DOHH2 (cell line): Measurements from ENCODE around the gene HCN4.

Experiments
- H3F3A ChIP-seq: fragments of 200-600 bp; sonication (generic), shearing (Covaris generic); 2 replicates; pipeline ENCODE4 v1.6.0; 2016; ENCODE audit warnings: antibody characterized with exemption, mild to moderate bottlenecking; ENCODE audit not compliant: control insufficient read depth, insufficient read depth
- H3K27ac ChIP-seq: fragments of 200-600 bp; sonication (generic); 2 replicates; pipeline ENCODE4 v1.5.1; 2014; ENCODE audit warnings: low read depth, mild to moderate bottlenecking, low read length, moderate library complexity
- H3K27me3 ChIP-seq: fragments of 200-600 bp; sonication (generic); 2 replicates; pipeline ENCODE4 v1.6.1; 2014; ENCODE audit warnings: mild to moderate bottlenecking, low read length, mixed read lengths; ENCODE audit not compliant: control insufficient read depth
- H3K36me3 ChIP-seq: fragments of 200-600 bp; sonication (generic); 2 replicates; pipeline ENCODE4 v1.6.1; 2014; ENCODE audit warnings: mild to moderate bottlenecking, low read length, moderate library complexity, mixed read lengths; ENCODE audit not compliant: control insufficient read depth
- H3K4me1 ChIP-seq: fragments of 200-600 bp; sonication (generic); 2 replicates; pipeline ENCODE4 v1.6.1; 2014; ENCODE audit warnings: mild to moderate bottlenecking, low read length, mixed read lengths; ENCODE audit not compliant: control insufficient read depth
- H3K4me2 ChIP-seq: fragments of 200-600 bp; sonication (generic); 2 replicates; pipeline ENCODE4 v1.6.0; 2014; ENCODE audit warnings: mild to moderate bottlenecking, low read length, moderate library complexity
- H3K4me3 ChIP-seq: fragments of 200-600 bp; sonication (generic); 2 replicates; pipeline ENCODE4 v1.5.1; 2014; ENCODE audit warnings: mild to moderate bottlenecking, low read length, mixed read lengths
- H3K79me2 ChIP-seq: fragments of 200-600 bp; sonication (generic); 2 replicates; pipeline ENCODE4 v1.6.1; 2014; ENCODE audit warnings: mild to moderate bottlenecking, low read length, mixed read lengths; ENCODE audit not compliant: control insufficient read depth
- H3K9me2 ChIP-seq: fragments of 200-600 bp; sonication (generic); replicated peaks from 2 replicates; pipeline ENCODE4 v1.6.1; 2014; ENCODE audit warnings: mild to moderate bottlenecking, low read length, mixed read lengths; ENCODE audit not compliant: control insufficient read depth
- H3K9me3 ChIP-seq: fragments of 200-600 bp; sonication (generic); 2 replicates; pipeline ENCODE4 v1.6.1; 2014; ENCODE audit warnings: antibody characterized with exemption, low read length, mixed read lengths; ENCODE audit not compliant: control insufficient read depth, insufficient read depth
- H4K20me1 ChIP-seq: fragments of 200-600 bp; sonication (generic); 2 replicates; pipeline ENCODE4 v1.6.0; 2014; ENCODE audit warnings: low read depth, mild to moderate bottlenecking, antibody characterized with exemption, low read length, moderate library complexity; ENCODE audit not compliant: control insufficient read depth, insufficient read depth
- CTCF ChIP-seq: fragments of 200-600 bp; sonication (generic); IDR thresholded peaks from one replicate; pipeline ENCODE4 v1.5.1; 2014; ENCODE audit warnings: antibody characterized with exemption, mild to moderate bottlenecking, low read depth, low read length; ENCODE audit not compliant: poor library complexity, severe bottlenecking
- EZH2phosphoT487 ChIP-seq: fragments of 200-600 bp; sonication (generic); IDR thresholded peaks from 2 replicates; pipeline ENCODE4 v1.6.1; 2017; ENCODE audit warnings: borderline replicate concordance, mild to moderate bottlenecking, antibody characterized with exemption, low read length, moderate library complexity, mixed read lengths

The HCN4 gene

DNA sequence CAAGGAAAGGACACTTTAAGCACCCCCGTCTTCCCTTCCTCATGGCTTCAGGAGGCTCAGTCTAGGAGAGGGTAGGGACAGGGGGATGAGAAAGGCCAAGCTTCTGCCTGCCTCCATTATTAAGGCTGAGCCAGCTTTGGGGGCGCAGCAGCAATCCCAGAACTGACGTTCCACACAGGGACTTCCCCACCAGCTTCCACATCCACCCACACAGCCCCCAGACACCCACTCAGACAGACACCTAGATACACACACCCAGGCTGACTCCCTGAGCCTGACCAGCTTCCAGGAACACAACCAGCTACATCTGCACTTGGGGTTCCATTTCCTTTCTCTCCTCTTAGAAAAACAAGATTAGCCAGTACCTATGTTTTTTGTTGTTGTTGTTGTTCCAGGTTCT, 4.7 kb downstream of the HCN4 start:
- no peaks in the 10 kb centered on the region for H3K9me2 ChIP-seq
- no peaks in the 10 kb centered on the region for H3K9me3 ChIP-seq
- H3K36me3 ChIP-seq = no peaks in the 10 kb centered on the region
- H3K4me2 ChIP-seq = no peak overlapping the region
- H3F3A ChIP-seq = no peaks in the 10 kb centered on the region
- H3K4me3 ChIP-seq = no peak overlapping the region
- no peaks in the 10 kb centered on the region for H3K27me3 ChIP-seq
- no peaks in the 10 kb centered on the region for H3K4me1 ChIP-seq
- H3K27ac ChIP-seq = no peak overlapping the region
- TF ChIP-seq CTCF (no peak), EZH2phosphoT487 (no peak)
- H4K20me1 ChIP-seq = no peaks in the 10 kb centered on the region
- H3K79me2 ChIP-seq = no peaks in the 10 kb centered on the region

DNA sequence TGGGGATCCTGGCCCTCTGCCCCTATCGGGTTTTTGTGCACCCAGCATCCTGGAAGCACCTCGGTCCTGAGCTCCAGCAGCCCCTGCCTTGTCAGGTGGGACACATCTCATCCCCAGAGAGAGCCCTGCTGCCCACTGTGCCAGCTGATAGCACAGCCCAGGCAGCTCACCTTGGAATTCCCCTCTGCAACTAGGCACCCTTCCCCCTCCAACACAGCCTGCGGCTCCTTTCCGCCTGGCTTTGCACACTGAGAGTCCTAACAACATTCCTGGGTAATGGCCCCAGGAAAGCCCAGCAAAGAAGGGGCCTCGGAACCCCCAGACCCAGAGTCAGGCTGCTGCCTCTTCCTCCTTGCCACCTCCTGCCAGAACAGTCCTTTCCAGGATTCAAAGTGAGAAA, 5.9 kb downstream of the HCN4 start:
- Histone ChIP-seq H3K9me2 (no peaks in the 10 kb centered on the region), H3K27me3 (no peaks in the 10 kb centered on the region), H3K4me3 (no peak overlapping the region), H3K4me1 (no peaks in the 10 kb centered on the region), H3K9me3 (no peaks in the 10 kb centered on the region), H3K36me3 (no peaks in the 10 kb centered on the region), H3K27ac (no peak overlapping the region), H3K79me2 (no peaks in the 10 kb centered on the region), H3K4me2 (no peak overlapping the region), H3F3A (no peaks in the 10 kb centered on the region), H4K20me1 (no peaks in the 10 kb centered on the region)
- TF ChIP-seq CTCF = no peak
- no peak for TF ChIP-seq EZH2phosphoT487

GRCh38 chr15:73361337-73361736, 7.4 kb downstream of the HCN4 start:
- Histone ChIP-seq H3K4me3 (no peak overlapping the region), H3K4me2 (no peak overlapping the region), H3K9me2 (no peaks in the 10 kb centered on the region), H3K27me3 (no peaks in the 10 kb centered on the region), H3K27ac (no peak overlapping the region), H4K20me1 (no peaks in the 10 kb centered on the region), H3K36me3 (no peaks in the 10 kb centered on the region), H3K79me2 (no peaks in the 10 kb centered on the region), H3F3A (no peaks in the 10 kb centered on the region), H3K9me3 (no peaks in the 10 kb centered on the region), H3K4me1 (no peaks in the 10 kb centered on the region)
- TF ChIP-seq CTCF (no peak), EZH2phosphoT487 (no peak)

DNA sequence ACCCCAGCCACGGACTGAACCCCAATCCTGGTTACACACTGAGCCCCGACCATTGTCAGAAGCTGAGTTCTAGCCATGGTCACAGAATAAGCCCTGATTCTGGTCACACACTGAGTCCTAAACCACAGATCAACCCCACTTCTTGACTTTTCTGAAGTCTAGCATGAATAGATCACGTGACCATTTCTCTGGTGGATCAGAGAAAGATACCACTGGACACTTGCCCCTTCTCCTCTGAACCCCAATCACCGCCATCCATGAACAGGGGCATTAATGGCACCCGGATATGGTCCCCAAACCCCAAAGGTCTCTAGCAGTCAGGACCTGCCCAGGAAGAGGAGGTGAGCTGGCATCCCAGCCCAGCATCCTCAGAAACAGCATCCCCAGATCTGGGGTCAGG, 9.1 kb downstream of the HCN4 start:
- Histone ChIP-seq H3K36me3 (no peaks in the 10 kb centered on the region), H3K9me2 (no peaks in the 10 kb centered on the region), H3F3A (no peaks in the 10 kb centered on the region), H3K4me1 (no peaks in the 10 kb centered on the region), H3K9me3 (no peaks in the 10 kb centered on the region), H3K27me3 (no peaks in the 10 kb centered on the region), H3K79me2 (no peaks in the 10 kb centered on the region), H3K27ac (no peak overlapping the region), H4K20me1 (no peaks in the 10 kb centered on the region), H3K4me2 (no peak overlapping the region), H3K4me3 (no peak overlapping the region)
- TF ChIP-seq EZH2phosphoT487 (no peak), CTCF (no peak)
